ENCODE data around the gene TBPL1.

DNA sequence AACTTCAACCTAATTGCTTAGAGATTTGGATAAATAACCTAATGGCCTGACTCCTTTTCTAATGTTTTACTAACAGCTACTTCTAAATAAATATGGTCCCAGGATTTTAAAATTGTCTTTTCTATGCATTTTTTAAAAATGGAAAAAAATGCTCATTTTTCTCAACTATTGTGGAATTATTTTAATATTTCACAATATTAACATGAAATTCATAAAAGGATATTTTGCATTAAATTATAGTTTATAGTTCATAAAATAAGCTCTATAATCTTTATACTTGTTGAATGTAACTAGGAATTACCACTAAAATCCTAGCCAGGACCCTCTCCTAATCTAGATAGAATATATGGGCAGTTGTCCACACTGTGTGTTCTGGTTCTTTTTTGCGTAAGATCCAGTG lies 37.3 kb downstream of the TBPL1 start:
- TF ChIP-seq POLR2A (IDR thresholded peaks at IDR 0.05): no peak
- no peak for TF ChIP-seq CTCF (IDR thresholded peaks at IDR 0.05)
- no peak for TF ChIP-seq POLR2AphosphoS5 (IDR thresholded peaks at IDR 0.05)
